ENCODE measurements around the gene ZBTB12. TPM values are rescaled to one million over a fixed set of nuclear protein-coding genes. Genes with fewer than 3 reads are reported as not detected.

The ZBTB12 gene
- total and polyA plus RNA-seq, 10 of the 15 experiments (the other 5 are each of a cell fraction or from before 2014, with no cell fraction given): 0.81 to 4.5 (median 1.7) TPM; not detected in 4

GRCh38 chr6:31865205-31866118 lies 36.4 kb downstream of the ZBTB12 start (continued):
- TF ChIP-seq E2F8 (IDR thresholded peaks at IDR 0.05; ENCODE audit: low read depth, partially characterized antibody) (no peak), PML (IDR thresholded peaks at IDR 0.05; ENCODE audit: low read length) (no peak), HDAC6 (IDR thresholded peaks at IDR 0.05; ENCODE audit: unreplicated experiment) (no peak), IRF4 (IDR thresholded peaks at IDR 0.05; ENCODE audit: low read depth, low read length) (no peak), ATF7 (IDR thresholded peaks at IDR 0.05; ENCODE audit: low read depth) (no peak), MLLT1 (IDR thresholded peaks at IDR 0.05) (no peak), STAT3 (IDR thresholded peaks at IDR 0.05; ENCODE audit: low read depth, low read length) (no peak)

All from GM12878 (cell line).